ENCODE data around the gene COPZ1.
"Not testable (repeated sequence)": the region's sequence is repeated elsewhere in the genome, so short reads cannot be mapped to it uniquely, and the experiment has no call there.

The COPZ1 gene

GRCh38 chr12:54311051-54311450 lies 13.9 kb upstream of the COPZ1 start:
- no peak overlapping the region for H3K4me3 ChIP-seq (replicated peaks; ENCODE audit: low read depth, low read length)
- DNase-seq (ENCODE audit: low read depth), result no peak
- no peak for TF ChIP-seq CTCF (IDR thresholded peaks at IDR 0.05; ENCODE audit: low read length, missing control alignments)

GRCh38 chr12:54312309-54312708 lies 12.6 kb upstream of the COPZ1 start:
- DNase-seq (ENCODE audit: low read depth); H3K4me3 ChIP-seq (replicated peaks; ENCODE audit: low read depth, low read length): not testable (repeated sequence)

- no peak for TF ChIP-seq CTCF (IDR thresholded peaks at IDR 0.05; ENCODE audit: low read length, missing control alignments)
- no peak overlapping the region for H3K4me3 ChIP-seq (replicated peaks; ENCODE audit: low read depth, low read length)
- no peak for DNase-seq (ENCODE audit: low read depth)
Observed at GRCh38 chr12:54321363-54321762, 3.6 kb upstream of the COPZ1 start.

GRCh38 chr12:54325442-54326109 lies 645 bp downstream of the COPZ1 start:
- DNase-seq (ENCODE audit: low read depth), result peak; percentile 20
- peak overlapping the region; percentile 84 for H3K4me3 ChIP-seq (replicated peaks; ENCODE audit: low read depth, low read length)

- DNase-seq (ENCODE audit: low read depth), result no peak
- TF ChIP-seq CTCF (IDR thresholded peaks at IDR 0.05; ENCODE audit: low read length, missing control alignments), result no peak
- no peak overlapping the region for H3K4me3 ChIP-seq (replicated peaks; ENCODE audit: low read depth, low read length)
Observed at GRCh38 chr12:54328595-54329337, 3.8 kb downstream of the COPZ1 start.

GRCh38 chr12:54329759-54330158 lies 4.8 kb downstream of the COPZ1 start:
- no peak for DNase-seq (ENCODE audit: low read depth)
- TF ChIP-seq CTCF (IDR thresholded peaks at IDR 0.05; ENCODE audit: low read length, missing control alignments), result no peak

GRCh38 chr12:54330442-54330841 lies 5.5 kb downstream of the COPZ1 start:
- no peak overlapping the region for H3K4me3 ChIP-seq (replicated peaks; ENCODE audit: low read depth, low read length)
- DNase-seq (ENCODE audit: low read depth), result no peak
- no peak for TF ChIP-seq CTCF (IDR thresholded peaks at IDR 0.05; ENCODE audit: low read length, missing control alignments)

More at GRCh38 chr12:54329759-54330158, 4.8 kb downstream of the COPZ1 start:
- no peak overlapping the region for H3K4me3 ChIP-seq (replicated peaks; ENCODE audit: low read depth, low read length)

GRCh38 chr12:54331461-54331860 lies 6.5 kb downstream of the COPZ1 start:
- no peak for DNase-seq (ENCODE audit: low read depth)
- no peak for TF ChIP-seq CTCF (IDR thresholded peaks at IDR 0.05; ENCODE audit: low read length, missing control alignments)
- H3K4me3 ChIP-seq (replicated peaks; ENCODE audit: low read depth, low read length), result no peak overlapping the region
